GM18505 (cell line): ENCODE measurements around the gene SPTLC1.

Experiments
- ATAC-seq: cut with Tn5 transposase; IDR thresholded peaks from one replicate; pipeline ENCODE4 v1.9.1; 2021; ENCODE audit not compliant: unreplicated experiment
- POLR2A ChIP-seq: IDR thresholded peaks from 4 replicates; pipeline ENCODE4 v1.6.1; 2011; ENCODE audit warnings: borderline replicate concordance; ENCODE audit not compliant: insufficient read depth, insufficient read length; ENCODE audit errors: extremely low read depth

The SPTLC1 gene

DNA sequence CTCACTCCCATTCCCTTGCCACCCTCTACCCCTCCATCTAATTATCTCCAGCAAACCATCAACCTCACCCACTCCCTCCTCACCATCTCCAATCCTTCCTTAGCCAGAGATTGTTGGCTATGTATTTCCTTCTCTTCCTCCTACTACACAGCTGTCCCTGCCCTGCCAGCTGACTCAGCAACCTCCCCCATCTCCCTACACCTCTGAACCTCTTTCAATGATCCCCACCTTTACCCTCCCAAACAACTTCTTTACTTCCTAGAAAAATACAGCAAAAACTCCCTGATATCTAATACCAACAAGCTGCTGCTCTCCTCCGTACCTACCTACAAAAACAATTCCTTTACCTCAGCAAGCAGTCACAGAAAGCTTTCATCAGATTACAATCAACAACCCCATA, 37.3 kb downstream of the SPTLC1 start:
- no peak for TF ChIP-seq POLR2A
- no peak for ATAC-seq

DNA sequence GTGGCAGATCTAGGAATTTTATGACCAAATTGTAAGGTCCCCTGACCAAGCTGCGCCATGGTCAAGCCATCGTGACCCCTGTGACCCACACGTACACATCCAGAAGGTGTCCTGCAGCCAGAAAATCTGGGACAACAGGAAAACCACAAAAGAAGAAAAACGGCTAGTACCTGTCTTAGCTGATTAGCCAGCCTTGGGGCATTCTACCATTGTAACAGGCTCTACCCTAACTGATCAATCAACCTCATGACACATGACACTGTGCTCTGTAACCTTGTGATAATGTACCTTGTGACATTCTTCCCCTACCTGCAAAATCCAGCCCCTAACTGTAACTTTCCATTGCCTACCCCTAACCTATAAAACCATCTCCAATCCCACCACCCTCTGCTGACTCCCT, 43.6 kb downstream of the SPTLC1 start:
- TF ChIP-seq POLR2A: no peak
- ATAC-seq: no peak

DNA sequence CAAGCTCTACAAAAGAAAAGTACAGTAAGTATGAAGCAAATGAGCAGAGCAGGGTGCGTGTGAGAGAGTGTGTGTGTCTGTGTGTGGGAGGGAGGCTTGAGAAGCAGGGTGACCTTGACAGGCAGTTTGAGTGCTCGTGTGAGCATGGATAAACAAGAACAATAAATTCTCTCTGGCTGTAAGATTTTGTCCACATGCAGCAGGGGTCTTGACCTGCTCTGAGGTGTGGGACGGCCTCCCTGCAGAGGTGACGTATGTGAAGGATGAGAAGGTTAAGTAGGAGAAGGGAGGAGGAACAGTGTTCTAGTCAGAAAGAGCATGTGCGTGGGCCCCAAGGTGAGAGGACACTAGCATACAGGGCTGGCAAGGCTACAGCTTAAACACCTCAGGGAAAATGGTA, 49.0 kb downstream of the SPTLC1 start:
- TF ChIP-seq POLR2A: no peak
- no peak for ATAC-seq

DNA sequence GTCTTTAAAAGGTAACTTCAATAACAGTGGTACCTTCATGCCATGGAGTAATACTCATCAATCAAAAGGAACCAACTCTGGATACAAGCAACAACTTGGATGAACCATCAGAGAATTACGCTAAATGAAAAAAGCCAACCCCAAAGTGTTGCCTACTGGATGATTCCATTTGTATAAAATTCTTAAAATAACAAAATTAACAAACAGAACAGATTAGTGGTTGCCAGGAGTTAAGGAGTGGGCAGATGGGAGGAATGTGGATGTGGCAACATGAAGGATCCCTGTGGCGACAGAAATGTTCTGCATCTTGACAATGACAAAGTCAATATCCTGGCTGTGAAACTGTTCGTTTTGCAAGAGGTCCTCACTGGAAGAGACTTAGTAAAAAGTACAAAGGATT, 50.5 kb downstream of the SPTLC1 start:
- no peak for TF ChIP-seq POLR2A
- ATAC-seq: no peak

DNA sequence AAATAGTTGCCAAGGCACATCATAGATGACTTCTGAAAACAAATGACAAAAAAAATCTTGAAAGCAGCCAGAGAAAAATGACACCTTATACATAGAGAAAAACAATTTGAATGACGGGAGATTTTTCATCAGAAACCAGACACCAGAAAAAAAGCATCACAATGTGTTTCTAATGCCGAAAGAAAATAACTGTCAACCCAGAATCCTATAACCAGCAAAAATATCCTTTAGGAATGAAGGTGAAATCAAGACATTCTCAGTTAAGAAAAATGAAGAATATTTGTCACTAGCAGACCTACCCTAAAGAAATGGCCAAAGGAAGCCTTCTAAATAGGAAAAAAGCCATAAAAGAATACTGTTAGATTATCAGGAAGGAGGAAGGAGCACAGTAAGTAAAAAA, 54.0 kb downstream of the SPTLC1 start:
- no peak for TF ChIP-seq POLR2A
- no peak for ATAC-seq

DNA sequence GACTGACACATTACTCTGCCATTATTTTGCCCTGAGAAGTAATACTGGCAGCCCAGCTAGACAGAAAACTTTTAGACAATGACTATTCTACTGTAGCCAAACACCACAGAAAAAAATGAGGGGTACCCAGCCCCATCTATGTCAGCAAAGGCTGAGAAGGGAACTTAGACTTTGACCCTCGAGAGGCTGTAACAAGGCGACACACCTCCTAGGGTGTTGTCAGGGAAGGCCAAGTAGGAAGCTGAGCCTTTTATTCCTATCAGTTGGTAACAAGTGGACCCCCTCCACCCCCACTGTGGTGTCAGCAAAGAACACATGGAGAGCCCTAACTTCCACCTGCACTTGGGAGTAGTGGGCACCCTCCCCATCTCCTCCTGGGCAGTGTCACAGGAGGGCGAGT, 55.6 kb downstream of the SPTLC1 start:
- ATAC-seq: no peak
- no peak for TF ChIP-seq POLR2A

DNA sequence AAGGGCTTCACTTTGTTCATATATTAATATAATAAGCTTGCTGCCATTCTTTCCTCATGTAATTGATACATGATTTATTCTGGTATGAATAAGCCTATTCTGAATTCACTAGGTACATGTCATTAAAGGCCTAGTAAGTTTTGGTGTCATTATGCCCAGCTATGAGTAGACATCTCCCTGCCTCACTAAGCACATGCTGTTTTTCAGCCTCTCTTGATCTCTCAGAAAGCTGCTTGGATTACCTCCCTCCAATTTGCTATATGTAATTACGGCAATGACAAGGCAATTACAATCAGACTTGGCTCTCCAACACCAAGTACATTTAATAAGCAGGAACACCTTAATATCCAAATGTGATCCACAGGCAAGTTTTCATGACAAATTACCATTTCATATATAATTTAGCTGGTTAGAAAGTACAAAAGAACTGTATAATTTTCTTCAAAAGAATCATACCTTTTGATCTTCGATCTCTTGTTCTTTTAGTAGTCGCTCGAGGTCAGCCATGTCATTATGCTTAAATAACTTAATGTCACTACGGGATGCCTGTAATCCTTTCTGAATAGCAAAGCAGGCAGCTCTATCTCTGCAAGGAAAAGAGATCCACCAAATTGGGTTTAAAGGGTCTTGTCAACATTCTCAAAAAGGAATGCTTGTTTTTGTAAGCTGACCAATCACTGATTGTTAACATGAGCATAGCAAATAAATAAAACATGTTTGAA, 56.3 kb downstream of the SPTLC1 start:
- no peak for TF ChIP-seq POLR2A
- no peak for ATAC-seq

DNA sequence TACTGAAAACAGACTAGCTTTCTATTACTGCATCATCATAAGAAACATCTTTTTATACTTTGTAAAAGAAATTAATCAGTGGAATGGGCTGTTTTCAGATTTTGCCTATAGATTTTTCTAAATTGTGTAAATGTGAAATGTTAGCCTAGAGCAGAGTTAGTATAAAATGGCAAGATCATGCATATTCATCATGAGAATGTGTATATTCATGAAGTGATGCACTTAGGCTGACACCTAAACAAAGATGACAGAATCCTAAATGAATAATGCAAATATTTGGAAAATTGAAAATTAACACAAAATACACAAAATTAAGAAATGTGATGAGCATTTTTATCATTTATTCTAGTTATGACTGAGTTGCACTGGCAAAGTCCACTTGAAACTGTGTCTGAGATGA, 57.2 kb downstream of the SPTLC1 start:
- no peak for TF ChIP-seq POLR2A
- ATAC-seq: no peak

DNA sequence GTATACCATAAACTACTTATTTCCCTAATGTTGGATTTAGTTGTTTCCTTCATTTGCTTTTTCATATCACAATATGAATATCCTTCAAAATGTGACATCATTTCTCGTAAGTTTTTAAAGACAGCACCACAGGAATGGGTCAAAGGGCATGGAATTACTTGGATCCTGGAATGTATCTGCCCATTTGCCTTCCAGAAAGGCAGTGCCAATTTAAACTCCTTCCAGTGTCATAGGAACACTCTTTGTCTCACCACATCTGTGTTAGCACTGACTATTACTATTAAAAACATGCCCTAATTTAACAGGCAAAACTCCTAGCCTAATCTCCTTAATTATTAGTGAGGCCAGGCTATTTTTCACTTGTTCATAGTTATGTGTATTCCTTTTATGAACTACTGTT, 58.0 kb downstream of the SPTLC1 start:
- TF ChIP-seq POLR2A: no peak
- ATAC-seq: no peak

DNA sequence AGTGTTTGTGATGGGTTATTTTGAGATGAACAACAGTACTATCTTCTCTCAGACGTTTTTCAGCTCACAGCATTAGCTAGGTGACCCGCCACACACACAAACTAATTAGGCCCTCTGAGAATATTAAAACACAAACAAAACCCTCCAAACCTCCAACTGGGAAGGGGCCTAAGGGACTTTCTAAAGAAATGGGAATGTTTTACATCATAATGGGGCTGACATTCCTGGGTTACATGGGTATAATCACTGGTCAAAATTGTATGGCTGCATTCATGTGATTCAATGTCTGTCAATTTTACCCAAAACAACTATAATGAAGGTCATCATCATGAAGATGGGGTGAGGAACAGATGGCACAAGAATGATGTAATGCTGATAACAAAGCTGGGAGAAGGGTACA, 59.6 kb downstream of the SPTLC1 start:
- no peak for TF ChIP-seq POLR2A
- ATAC-seq: no peak

DNA sequence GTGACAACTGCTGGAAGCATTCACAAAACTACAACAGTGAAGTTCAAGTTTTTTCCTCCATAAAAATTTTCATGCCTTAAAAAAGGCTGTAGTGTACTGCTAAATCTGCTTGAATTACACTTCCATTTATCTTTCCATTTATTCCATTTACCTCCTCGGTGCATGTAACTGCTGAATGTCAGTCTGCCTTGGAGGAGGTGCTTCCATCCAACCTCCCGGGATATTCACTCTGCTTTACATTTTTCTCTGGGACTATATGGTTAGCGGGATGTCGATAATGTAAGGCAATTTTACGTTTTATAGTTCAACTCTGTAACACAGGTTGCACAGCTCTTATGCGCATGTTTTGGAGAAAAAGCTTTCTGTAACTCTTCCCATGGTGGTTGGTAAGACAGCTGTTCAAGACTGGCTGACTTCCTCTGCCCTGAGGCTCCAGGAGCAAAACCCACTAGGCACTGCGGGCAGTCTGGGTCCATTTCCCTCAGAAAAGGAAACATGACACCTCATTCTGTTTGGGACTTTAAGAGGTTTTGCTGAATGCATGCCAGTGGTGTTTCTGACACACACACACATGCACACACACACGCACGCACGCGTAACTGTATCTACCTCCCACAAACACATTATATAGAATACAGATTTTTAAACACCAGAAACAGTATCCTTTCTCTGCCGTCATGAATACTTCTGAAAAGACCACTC, 66.1 kb downstream of the SPTLC1 start:
- ATAC-seq: no peak
- TF ChIP-seq POLR2A: no peak

DNA sequence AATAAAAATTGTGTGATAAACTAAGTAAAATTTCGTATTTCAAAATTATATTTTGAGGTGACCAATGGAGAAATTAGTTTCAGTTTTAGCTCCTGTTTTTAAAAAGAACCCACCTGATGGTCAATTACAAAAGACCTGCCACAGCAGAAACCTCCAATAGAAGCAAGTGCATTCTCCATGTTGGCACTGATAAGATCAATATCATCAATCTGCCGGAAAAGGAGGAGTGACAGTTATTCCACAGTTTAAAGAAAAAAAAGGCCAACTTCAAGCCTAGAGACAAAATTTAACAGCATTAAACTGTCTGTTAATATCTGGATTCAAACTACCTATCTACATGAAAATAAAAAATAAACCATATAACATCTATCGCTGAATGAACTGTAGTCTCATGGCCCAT, 67.7 kb downstream of the SPTLC1 start:
- no peak for TF ChIP-seq POLR2A
- no peak for ATAC-seq

DNA sequence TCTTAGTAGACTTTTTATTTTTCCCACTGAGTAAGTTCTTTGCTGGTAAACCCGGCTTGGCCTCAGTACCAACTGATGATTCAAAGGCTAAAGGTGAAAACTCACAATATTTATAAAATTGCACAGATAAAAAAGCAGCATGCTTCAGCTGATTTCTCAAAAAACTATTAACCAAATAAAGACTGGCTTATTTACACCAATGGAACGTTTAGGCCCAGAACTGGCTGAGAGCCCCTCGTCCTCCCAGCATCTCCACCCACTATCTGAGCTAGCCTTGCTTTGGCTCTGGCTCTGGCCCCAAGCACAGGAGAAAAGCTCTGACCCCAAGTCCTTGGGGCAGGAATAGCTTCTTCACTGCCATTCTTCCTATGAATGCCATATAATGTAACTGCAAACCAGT, 68.5 kb downstream of the SPTLC1 start:
- no peak for TF ChIP-seq POLR2A
- no peak for ATAC-seq

DNA sequence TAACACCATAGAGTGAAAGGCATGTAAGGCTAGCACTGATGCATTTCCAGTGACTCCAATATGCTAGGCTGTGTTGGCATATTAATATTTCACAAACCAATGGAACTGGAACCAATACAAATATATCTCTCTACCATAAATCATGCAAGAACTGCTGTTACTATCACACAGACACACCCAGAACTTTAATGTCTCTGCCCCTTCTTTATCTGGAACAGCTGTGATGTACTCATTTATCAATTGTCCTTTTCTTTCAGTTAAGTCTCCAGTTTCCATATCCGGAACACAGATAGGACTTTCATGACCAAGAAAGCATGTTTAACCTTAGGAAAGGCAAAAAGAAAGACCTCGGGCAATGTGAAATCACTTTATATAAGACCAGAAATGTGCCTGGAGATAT, 70.3 kb downstream of the SPTLC1 start:
- ATAC-seq: no peak
- TF ChIP-seq POLR2A: no peak

DNA sequence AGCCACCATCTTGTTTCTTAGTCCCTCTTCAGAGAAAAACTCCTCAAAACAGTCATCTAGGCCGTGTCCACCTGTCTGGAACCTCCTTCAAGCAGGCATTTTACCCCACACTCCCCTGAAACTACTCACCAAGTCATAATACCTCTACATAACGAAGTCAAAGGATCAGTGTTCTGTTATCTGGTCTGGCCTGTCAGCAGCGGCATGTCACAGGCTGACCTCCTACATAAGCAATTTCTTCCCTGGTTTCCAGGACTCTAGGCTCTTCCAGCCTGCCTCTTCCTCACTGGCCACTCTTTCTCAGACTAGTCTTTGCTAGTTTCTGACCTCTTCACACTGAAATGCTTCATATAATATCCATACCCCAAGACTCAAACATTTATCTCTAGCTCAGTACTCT, 72.2 kb downstream of the SPTLC1 start:
- no peak for ATAC-seq
- TF ChIP-seq POLR2A: no peak

DNA sequence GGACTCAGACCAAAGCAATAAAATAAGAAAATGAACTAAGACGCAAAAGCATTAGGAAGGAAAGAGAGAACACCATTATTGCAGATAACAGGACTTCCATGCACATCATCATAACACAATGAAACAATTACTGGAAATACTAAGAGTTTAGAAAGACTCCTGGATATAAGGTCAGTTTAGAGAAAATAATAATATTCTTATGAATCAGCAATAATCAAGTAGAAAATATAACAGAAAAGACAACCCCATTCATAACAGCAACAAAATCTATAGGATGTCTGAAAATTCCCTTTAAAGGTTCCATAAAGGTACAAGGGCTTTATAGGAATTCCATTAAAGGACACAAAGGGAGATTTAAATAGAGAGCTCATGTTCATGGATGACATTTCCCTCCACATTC, 73.0 kb downstream of the SPTLC1 start:
- no peak for TF ChIP-seq POLR2A

DNA sequence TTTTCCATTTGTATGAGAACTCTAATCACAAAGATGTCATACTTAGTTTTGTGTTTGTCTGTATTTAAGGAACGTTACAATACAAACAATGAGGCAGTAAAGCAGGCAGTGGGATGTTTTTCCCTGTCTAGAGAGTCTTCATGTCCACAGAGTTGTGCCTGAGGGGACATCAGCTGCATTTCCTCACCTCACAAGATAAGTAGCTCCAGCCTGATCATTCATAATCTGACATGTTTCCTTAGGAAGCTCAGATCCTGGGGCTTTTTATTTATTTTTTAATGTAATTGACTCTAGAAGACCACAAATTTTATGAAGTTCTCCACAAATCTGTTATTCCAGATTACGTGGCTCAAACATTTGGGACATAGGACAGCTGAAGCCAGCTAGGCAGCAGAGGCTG, 78.5 kb downstream of the SPTLC1 start:
- TF ChIP-seq POLR2A: no peak
- no peak for ATAC-seq

More for the DNA sequence above, 73.0 kb downstream of the SPTLC1 start:
- no peak for ATAC-seq
